ENCODE results near the gene SERINC1. TPM values are rescaled to one million over a fixed set of nuclear protein-coding genes. Genes with fewer than 3 reads are reported as not detected.

Gene SERINC1
- polyA plus RNA-seq, 3 donors from 2014 or later, result 89.0 to 177 (median 131) TPM

DNA sequence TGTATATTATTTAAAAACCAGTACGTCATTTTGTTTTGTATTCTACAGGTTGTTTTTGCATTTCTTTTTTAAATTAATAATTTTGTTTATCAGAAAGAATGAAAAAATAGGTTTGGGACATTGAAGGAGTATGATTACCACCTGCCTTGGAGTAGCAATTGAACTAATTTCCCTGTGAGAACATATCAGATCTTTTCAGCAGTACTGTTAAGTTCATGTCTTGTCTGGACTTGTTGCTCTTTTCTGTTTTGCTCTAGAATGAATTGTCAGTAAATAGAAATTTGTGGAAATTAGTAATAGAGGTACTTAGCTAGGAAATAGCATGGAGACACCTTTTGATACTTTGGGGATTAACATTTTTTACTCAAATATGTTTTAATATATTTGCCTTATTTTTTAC is 47.9 kb downstream of the SERINC1 start:
- DNase-seq, result no peak
- no peaks in the 10 kb centered on the region for H3K9me3 Mint-ChIP-seq
- H3K27ac Mint-ChIP-seq, result no peak overlapping the region
- H3K36me3 Mint-ChIP-seq, result peaks cover 23 to 55% (median 37%) of the 10 kb centered on the region in 3 donors
- no peaks in the 10 kb centered on the region for H3K27me3 Mint-ChIP-seq (ENCODE audit: low read depth in 3 of 3)
- H3K4me3 Mint-ChIP-seq, result no peak overlapping the region
- H3K4me1 Mint-ChIP-seq, result no peaks in the 10 kb centered on the region

DNA sequence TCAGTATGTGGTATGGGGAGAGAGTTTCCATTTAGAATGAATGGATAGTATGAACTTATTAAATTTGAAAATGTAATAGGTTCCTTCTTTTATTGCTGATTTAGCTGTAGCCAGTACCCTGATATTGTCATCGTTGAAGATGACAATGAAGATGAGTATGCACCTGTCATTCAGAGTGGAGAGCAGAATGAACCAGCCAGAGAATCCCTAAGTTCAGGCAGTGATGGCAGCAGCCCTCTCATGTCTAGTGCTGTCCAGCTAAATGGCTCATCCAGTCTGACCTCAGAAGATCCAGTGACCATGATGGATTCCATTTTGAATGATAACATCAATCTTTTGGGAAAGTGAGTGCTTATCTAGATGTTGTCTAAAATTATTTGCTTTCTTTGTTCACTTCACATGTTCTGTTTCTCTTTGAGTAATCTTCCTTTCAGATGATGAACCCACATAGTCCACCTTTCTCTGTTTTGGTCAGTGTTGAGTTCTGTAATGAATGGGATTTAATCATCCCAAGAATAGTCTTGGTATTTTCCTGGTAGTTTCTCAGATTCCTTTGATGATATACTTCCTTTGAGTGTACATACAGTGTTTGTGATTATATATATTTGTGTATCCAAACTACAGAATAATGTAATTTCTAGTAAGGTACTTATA is 48.9 kb downstream of the SERINC1 start:
- Mint-ChIP-seq H3K4me1 (no peaks in the 10 kb centered on the region), H3K36me3 (peaks cover 23 to 55% (median 37%) of the 10 kb centered on the region in 3 donors), H3K4me3 (no peak overlapping the region), H3K27ac (no peak overlapping the region), H3K27me3 (ENCODE audit: low read depth in 3 of 3) (no peaks in the 10 kb centered on the region), H3K9me3 (no peaks in the 10 kb centered on the region)
- no peak for DNase-seq

DNA sequence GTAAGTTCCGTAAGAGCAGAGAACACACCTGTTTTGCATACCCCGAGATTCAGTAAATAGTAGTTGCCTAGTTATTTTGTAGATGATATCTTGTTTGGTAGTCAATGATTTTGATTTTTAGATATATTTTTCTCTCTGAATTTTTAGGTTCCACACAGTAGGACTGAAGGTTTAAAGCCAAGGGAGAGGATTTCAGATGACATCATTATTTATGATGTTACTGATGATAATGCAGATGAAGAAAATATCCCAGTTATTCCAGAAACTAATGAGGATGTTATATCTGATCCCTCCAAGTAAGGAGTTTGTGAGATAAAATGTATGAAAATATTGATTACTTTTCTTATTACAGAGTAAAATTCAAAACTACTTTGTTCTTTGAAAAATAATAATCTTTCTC is 49.6 kb downstream of the SERINC1 start:
- Mint-ChIP-seq H3K27me3 (ENCODE audit: low read depth in 3 of 3) (no peaks in the 10 kb centered on the region), H3K4me1 (no peaks in the 10 kb centered on the region), H3K27ac (no peak overlapping the region), H3K36me3 (peaks cover 17 to 52% (median 37%) of the 10 kb centered on the region in 3 donors), H3K9me3 (no peaks in the 10 kb centered on the region), H3K4me3 (no peak overlapping the region)
- no peak for DNase-seq

DNA sequence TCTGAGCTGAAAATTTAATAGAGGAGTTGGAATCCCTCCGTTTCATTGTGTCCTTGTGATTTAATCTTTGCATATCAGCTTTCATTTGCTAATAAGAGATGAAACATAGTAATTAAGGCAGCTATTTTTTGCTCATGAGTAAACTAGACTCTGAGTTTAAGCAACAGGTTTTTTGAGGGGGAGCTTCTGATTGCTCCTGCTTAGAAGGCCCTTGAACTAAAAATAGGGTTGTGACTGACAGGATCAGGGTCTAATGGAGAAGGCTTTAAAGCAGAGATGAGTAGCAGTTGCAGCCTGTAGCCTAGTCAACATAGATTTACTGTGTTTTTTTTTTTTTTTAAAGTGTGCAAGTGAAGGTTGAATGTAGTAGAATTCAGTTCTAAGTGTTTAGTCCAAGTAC is 54.8 kb downstream of the SERINC1 start:
- Mint-ChIP-seq H3K9me3 (no peaks in the 10 kb centered on the region), H3K27me3 (ENCODE audit: low read depth in 3 of 3) (no peaks in the 10 kb centered on the region), H3K36me3 (peaks cover 22 to 42% (median 29%) of the 10 kb centered on the region in 3 donors), H3K4me3 (no peak overlapping the region), H3K27ac (no peak overlapping the region), H3K4me1 (peaks cover 0 to 3% of the 10 kb centered on the region in 2 donors)
- DNase-seq, result no peak

DNA sequence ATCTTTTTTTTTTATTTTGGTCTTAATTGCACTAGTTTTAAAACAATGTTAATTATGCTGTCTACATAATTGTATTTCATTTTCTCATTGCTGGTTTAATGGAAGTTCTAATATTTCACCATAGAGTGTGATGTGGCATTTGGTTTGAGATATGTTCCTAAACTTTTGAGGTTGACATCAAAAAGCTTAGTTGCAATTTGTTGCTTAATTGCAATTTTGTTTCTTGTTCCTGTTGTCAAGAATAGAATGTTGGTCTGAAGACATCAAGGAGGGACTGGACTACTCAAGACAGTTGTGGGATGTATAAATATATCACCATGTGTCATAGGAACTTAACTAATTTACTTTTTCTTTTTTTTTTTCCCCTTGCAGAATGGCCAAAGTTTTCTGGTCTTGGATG is 59.6 kb downstream of the SERINC1 start:
- Mint-ChIP-seq H3K4me1 (peaks cover 21 to 50% of the 10 kb centered on the region in 2 donors), H3K27ac (no peak overlapping the region), H3K27me3 (ENCODE audit: low read depth in 3 of 3) (no peaks in the 10 kb centered on the region), H3K9me3 (no peaks in the 10 kb centered on the region), H3K36me3 (peaks cover 19 to 27% (median 20%) of the 10 kb centered on the region in 3 donors), H3K4me3 (no peak overlapping the region)
- no peak for DNase-seq

DNA sequence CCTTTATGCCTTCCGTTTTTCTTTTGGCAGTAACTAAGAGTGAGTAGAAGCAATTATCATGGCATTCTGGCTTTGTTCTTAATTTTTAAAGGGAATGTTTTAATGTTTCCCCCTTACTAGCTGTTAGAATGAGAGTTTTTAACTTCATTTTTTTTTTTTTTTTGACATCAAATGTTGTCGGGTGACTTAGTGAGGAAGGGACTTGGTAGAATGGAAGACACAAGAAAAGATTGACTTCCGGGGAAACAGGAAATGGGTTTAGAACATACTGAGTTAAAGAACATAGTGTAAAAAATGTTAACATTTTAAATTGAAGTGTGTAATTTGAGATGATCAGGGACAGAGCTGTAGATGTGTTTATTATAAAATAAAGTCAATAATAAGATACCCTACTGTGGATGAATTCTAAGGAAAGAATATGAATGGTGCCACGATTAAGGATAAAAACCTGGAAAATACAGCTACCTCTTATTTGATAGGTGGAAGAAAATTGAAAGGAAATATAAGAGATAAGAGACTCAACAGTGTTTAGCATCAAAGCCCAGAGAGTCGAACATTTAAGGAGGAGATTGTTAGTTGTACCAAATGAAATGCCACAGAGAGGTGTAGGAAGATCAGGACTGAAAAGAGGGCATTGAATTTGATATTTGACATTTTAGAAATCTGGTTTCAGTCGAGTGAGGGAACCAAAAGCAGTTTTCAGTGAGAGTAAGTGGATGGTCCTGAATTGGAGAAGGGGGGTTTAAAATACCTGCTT is 62.7 kb downstream of the SERINC1 start:
- Mint-ChIP-seq H3K4me3 (peak overlapping the region; percentile 57 to 74 (median 61)), H3K27ac (peak overlapping the region; percentile 10 to 75 (median 70)), H3K36me3 (peaks cover 14 to 16% (median 16%) of the 10 kb centered on the region in 3 donors), H3K27me3 (ENCODE audit: low read depth in 3 of 3) (no peaks in the 10 kb centered on the region), H3K4me1 (peaks cover 23 to 73% of the 10 kb centered on the region in 2 donors), H3K9me3 (no peaks in the 10 kb centered on the region)
- DNase-seq, result peak in 1 of 3 donors; percentile 4

DNA sequence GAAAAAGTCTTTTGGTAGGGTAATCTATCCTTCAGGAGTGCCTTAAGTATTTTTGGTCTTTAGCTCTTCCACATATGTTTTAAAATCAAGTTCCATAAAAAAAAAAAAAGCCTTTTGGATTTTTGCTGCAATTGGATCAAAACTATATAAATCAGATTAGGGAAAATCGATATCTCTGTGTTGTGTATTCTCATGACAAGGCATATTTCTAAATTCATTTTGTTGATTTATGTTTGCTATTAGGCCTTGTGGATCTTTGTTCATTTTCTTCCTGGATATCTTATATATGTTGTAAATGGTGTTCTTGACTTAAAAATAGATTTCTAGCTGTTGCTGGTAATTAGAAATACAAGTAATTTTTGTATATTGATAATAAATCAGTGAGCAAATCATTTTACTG is 63.4 kb downstream of the SERINC1 start:
- H3K4me3 Mint-ChIP-seq, result peak overlapping the region in 4 of 5 donors; percentile 57 to 74 (median 62)
- H3K4me1 Mint-ChIP-seq, result peaks cover 23 to 77% of the 10 kb centered on the region in 2 donors
- no peaks in the 10 kb centered on the region for H3K9me3 Mint-ChIP-seq
- H3K36me3 Mint-ChIP-seq, result peaks cover 8 to 11% (median 10%) of the 10 kb centered on the region in 3 donors
- peak overlapping the region in 4 of 6 donors; percentile 10 to 75 (median 72) for H3K27ac Mint-ChIP-seq
- H3K27me3 Mint-ChIP-seq (ENCODE audit: low read depth in 3 of 3), result no peaks in the 10 kb centered on the region
- no peak for DNase-seq

DNA sequence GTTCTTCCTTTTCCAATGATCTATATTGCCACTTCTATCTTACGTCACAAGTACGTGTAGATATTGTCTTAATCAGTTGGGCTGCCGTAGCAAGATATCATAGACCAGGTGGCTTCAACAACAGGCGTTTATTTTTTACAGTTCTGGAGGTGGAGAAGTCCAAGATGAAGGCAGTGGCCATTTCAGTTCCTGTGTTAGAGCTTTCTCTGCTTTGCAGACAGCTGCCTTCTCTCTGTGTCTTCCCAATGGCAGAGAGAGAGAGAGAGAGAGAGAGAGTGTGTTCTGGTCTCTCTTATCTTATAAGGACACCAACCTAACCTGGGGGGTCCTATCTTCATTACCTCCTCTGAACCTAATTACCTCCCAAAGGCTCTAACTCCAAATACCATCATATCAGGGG is 63.9 kb downstream of the SERINC1 start:
- no peak for DNase-seq
- Mint-ChIP-seq H3K36me3 (peaks cover 6 to 7% (median 6%) of the 10 kb centered on the region in 3 donors), H3K4me3 (no peak overlapping the region), H3K27me3 (ENCODE audit: low read depth in 3 of 3) (no peaks in the 10 kb centered on the region), H3K27ac (no peak overlapping the region), H3K9me3 (no peaks in the 10 kb centered on the region), H3K4me1 (peaks cover 23 to 77% of the 10 kb centered on the region in 2 donors)

DNA sequence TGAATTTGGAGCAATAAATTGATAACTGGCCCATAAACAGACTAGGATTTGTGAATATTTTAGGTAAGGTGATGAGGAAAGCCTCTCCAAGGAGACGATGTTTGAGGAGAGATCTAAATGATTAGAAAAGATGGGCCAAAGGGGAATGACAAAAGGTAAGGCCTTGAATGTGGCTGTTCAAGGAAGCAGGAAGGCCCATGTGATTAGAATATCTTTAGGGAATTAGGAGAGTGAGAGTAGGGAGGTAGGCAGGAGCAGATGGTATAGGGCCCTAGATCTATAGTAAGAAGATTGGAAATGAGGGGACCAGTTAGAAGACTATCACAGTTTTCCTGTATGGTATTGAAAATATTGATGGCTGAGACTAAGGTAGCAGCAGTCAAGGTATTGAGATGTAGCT is 65.4 kb downstream of the SERINC1 start:
- peaks cover 27 to 81% of the 10 kb centered on the region in 2 donors for H3K4me1 Mint-ChIP-seq
- H3K9me3 Mint-ChIP-seq, result no peaks in the 10 kb centered on the region
- no peaks in the 10 kb centered on the region for H3K27me3 Mint-ChIP-seq (ENCODE audit: low read depth in 3 of 3)
- peak overlapping the region in 3 of 6 donors; percentile 3 to 15 (median 13) for H3K27ac Mint-ChIP-seq
- DNase-seq, result no peak
- H3K36me3 Mint-ChIP-seq, result no peaks in the 10 kb centered on the region
- no peak overlapping the region for H3K4me3 Mint-ChIP-seq

DNA sequence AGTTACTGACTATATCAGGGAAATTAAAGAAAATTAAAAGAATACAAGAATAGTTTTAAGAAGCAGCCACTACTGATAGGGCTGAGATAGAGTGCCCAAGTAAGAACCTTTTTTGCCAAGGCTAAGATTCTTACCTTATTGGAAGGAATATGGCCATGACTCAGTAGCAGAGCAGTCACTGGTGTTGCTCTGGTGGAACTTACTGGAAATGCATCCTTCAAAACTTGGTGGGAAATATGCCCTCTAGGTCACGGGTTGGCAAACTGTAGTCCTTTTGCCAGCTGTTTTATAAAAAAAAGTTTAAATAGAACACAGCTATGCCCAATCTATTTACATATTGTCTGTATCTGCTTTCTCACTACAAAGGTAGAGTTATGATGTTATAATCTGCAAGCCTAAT is 66.2 kb downstream of the SERINC1 start:
- H3K27ac Mint-ChIP-seq, result no peak overlapping the region
- H3K9me3 Mint-ChIP-seq, result no peaks in the 10 kb centered on the region

DNA sequence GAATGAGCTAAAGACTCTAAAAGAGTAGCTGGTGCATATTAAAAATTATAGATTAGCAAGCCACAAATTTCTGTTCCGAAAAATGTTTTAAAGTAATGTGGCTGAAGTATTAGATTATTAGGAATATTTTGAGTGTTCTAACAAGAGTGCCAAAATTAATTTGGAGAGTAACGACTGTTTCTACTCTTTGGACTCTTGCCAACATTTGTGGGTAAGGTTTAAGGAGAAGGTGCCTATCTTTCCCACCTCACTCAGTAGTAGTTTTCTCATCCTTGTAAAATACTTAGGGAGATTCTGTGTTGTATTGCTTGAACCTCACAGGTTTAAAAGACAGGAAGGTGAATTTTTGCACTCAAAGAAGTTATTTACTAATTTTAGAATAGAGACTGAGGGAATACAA is 67.2 kb downstream of the SERINC1 start:
- H3K27ac Mint-ChIP-seq, result no peak overlapping the region
- peaks cover 31 to 78% of the 10 kb centered on the region in 2 donors for H3K4me1 Mint-ChIP-seq

More for the DNA sequence above, 66.2 kb downstream of the SERINC1 start:
- Mint-ChIP-seq H3K27me3 (ENCODE audit: low read depth in 3 of 3) (no peaks in the 10 kb centered on the region), H3K36me3 (no peaks in the 10 kb centered on the region), H3K4me1 (peaks cover 34 to 83% of the 10 kb centered on the region in 2 donors), H3K4me3 (no peak overlapping the region)
- DNase-seq, result no peak

DNA sequence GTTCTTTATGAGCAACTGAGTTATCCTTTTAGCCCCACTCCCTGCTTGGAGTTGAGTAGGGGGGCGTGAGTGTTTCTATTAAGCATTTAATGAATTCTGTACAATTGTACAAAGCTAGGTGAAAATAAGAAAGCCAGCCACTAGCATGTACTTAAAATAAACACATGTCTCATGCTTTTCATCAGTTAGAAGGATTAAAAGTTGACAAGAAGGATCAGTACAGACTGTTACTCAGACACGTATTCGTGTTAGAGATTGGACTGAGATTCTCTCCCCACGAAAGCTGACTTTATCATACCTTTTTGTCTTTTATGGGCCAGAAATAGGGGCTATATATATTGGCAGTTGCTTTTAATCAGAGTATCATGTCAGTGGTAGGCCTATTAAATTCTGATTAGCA is 70.5 kb downstream of the SERINC1 start:
- Mint-ChIP-seq H3K27ac (peak overlapping the region in 4 of 6 donors; percentile 5 to 77 (median 62)), H3K9me3 (peaks cover 0 to 2% (median 0%) of the 10 kb centered on the region in 6 donors), H3K36me3 (no peaks in the 10 kb centered on the region), H3K4me1 (peaks cover 16 to 49% of the 10 kb centered on the region in 2 donors), H3K27me3 (ENCODE audit: low read depth in 3 of 3) (peaks cover 6 to 12% (median 7%) of the 10 kb centered on the region in 3 donors), H3K4me3 (peak overlapping the region; percentile 95 to 98 (median 96))
- DNase-seq, result no peak

More for the DNA sequence above, 67.2 kb downstream of the SERINC1 start:
- Mint-ChIP-seq H3K27me3 (ENCODE audit: low read depth in 3 of 3) (peaks cover 3 to 5% (median 5%) of the 10 kb centered on the region in 3 donors), H3K36me3 (no peaks in the 10 kb centered on the region), H3K9me3 (peaks cover 0 to 2% (median 0%) of the 10 kb centered on the region in 6 donors), H3K4me3 (no peak overlapping the region)
- no peak for DNase-seq

DNA sequence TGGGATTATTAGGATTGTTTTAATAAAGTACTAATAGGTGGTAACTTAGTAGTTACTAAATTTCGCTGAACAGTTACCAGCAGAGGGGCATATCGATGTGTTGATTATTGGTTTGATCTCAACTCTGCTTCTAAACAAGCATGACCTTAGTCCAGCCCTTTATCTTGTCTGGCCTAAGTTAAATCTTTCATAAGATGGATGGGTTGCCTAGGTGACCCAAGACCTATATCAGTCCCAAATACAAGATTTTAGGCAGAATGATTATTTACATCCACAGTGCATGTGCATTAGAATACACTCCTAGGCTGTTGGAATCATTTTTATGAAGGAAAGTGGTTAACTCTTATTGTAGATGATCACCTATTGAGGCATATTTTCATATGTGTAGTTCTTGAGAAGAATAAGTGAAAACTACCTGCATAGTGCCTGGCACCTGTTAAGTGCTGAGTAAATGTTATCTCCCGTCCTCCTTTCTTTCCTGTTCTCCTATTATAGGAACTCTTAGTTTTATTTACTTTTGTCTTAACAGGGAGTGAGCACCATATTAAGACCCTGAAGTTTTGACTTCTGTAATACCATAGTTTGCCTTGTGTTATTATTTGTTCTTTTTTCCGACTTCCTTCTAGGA is 71.0 kb downstream of the SERINC1 start:
- Mint-ChIP-seq H3K9me3 (peaks cover 0 to 2% (median 0%) of the 10 kb centered on the region in 6 donors), H3K4me3 (peak overlapping the region; percentile 95 to 98 (median 96)), H3K36me3 (no peaks in the 10 kb centered on the region), H3K27me3 (ENCODE audit: low read depth in 3 of 3) (peaks cover 6 to 12% (median 7%) of the 10 kb centered on the region in 3 donors), H3K4me1 (peaks cover 16 to 44% of the 10 kb centered on the region in 2 donors), H3K27ac (peak overlapping the region; percentile 39 to 97 (median 88))
- DNase-seq, result no peak

DNA sequence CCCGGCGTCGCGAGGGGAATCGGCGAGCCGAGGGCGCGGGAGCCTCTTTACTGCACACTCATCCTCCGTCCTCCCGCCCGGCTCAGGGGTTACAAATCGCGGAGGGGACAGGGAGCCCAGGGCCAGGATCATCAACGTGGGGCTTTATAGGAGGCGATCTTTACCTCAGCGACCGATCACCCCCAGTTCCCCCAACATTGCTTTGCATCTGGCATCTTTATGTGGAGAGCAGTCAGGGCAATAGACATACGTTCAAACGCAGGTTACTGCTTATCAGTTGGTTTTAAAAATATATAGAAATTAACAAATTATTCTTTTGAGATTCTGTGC is 71.5 kb downstream of the SERINC1 start:
- Mint-ChIP-seq H3K27me3 (ENCODE audit: low read depth in 3 of 3) (peaks cover 6 to 12% (median 7%) of the 10 kb centered on the region in 3 donors), H3K4me1 (peaks cover 16 to 44% of the 10 kb centered on the region in 2 donors), H3K36me3 (no peaks in the 10 kb centered on the region), H3K4me3 (peak overlapping the region; percentile 95 to 98 (median 96)), H3K27ac (peak overlapping the region; percentile 84 to 97 (median 90)), H3K9me3 (peaks cover 0 to 2% (median 0%) of the 10 kb centered on the region in 6 donors)
- DNase-seq, result no peak

All from immature natural killer cell (primary cell).